Measurements from ENCODE around the gene TIMM22. TPM values are rescaled to one million over a fixed set of nuclear protein-coding genes. Genes with fewer than 3 reads are reported as not detected.

The TIMM22 gene
- total RNA-seq, 6 donors from 2014 or later = 6.3 to 13.5 (median 8.9) TPM

DNA sequence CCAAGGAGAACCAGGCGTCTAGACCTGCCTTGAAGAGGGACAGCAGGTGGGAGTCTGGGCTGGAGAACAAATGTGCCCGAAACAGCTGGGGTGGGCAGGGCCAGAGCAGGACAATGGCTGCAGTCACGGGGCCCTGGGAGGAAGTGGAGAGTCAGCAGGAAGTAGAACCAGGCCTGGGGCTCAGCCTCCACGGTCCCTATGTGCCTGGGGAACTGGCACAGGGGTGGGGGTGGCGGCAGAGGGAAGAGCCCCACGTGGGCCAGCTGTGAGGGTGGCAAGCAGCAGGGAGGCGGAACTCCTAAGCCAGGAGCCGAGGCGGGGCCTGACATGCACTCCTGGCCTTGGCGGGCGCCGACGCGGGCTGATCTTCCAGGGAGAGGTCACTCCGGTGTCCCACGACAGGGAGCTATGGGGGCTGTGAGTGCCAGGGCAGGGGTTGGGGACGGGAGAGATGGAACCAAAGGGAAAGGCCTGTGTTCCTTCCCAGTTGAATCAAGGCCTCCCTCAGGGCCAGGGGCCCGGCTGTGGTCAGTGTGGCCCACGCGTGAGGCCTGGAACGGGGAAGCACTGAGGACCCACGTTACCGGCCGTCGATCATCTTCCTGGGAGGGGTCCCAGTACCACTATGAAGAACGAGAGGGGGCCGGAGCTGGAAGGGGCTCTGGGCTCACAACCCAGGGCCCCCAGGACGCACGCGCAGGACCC, 42.7 kb downstream of the TIMM22 start:
- TF ChIP-seq, protein P1, sequence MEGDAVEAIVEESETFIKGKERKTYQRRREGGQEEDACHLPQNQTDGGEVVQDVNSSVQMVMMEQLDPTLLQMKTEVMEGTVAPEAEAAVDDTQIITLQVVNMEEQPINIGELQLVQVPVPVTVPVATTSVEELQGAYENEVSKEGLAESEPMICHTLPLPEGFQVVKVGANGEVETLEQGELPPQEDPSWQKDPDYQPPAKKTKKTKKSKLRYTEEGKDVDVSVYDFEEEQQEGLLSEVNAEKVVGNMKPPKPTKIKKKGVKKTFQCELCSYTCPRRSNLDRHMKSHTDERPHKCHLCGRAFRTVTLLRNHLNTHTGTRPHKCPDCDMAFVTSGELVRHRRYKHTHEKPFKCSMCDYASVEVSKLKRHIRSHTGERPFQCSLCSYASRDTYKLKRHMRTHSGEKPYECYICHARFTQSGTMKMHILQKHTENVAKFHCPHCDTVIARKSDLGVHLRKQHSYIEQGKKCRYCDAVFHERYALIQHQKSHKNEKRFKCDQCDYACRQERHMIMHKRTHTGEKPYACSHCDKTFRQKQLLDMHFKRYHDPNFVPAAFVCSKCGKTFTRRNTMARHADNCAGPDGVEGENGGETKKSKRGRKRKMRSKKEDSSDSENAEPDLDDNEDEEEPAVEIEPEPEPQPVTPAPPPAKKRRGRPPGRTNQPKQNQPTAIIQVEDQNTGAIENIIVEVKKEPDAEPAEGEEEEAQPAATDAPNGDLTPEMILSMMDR (IDR thresholded peaks at IDR 0.05) = peak in 1 of 6 experiments; percentile 7
- no peak for TF ChIP-seq EP300 (IDR thresholded peaks at IDR 0.05)
- TF ChIP-seq POLR2AphosphoS5 (IDR thresholded peaks at IDR 0.05) = peak in 1 of 2 donors; percentile 73
- DNase-seq (peak; percentile 86 to 89), ATAC-seq (ENCODE audit: low FRiP score in 2 of 2) (peak; percentile 84 to 90)
- 71 to 84% methylated on average over 4 to 26 of the region's 30 CpGs for WGBS, 2 donors
- Histone ChIP-seq H3K4me3 (peak overlapping the region in 2 of 4 donors; percentile 10 to 12), H3K27me3 (no peaks in the 10 kb centered on the region), H3K4me1 (peaks cover 34 to 50% (median 41%) of the 10 kb centered on the region in 4 donors), H3K36me3 (peaks cover 0 to 36% (median 11%) of the 10 kb centered on the region in 4 donors), H3K27ac (peak overlapping the region; percentile 73 to 84 (median 82)), H3K9me3 (no peaks in the 10 kb centered on the region)

DNA sequence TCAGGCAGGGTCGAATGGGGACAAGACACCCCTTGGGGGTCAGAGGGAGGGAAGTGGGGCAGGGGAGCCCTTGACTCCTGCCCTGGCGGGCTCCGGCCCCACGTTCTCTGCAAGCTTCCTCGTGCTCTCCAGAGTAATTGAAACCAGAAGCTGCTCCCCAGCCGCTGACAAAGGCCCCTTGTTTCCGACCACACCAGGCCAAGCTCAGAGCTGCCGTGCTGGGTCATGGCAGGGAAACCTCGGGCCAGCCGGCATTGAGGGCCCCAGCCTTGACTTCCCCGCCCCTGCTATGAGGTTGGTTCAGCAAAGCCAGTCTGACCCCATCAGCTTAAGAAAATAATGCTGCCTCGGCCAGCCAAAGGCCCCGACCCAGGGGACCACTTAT, 43.3 kb downstream of the TIMM22 start:
- ATAC-seq (ENCODE audit: low FRiP score in 2 of 2) = peak in 1 of 2 donors; percentile 33
- no peak for DNase-seq
- 50 to 67% methylated on average over 1 to 11 of the region's 13 CpGs for WGBS, 2 donors
- Histone ChIP-seq H3K4me1 (peaks cover 34 to 52% (median 45%) of the 10 kb centered on the region in 4 donors), H3K27me3 (no peaks in the 10 kb centered on the region), H3K27ac (peak overlapping the region; percentile 73 to 84 (median 82)), H3K4me3 (peak overlapping the region in 2 of 4 donors; percentile 10 to 12), H3K9me3 (no peaks in the 10 kb centered on the region), H3K36me3 (peaks cover 0 to 34% (median 11%) of the 10 kb centered on the region in 4 donors)
- TF ChIP-seq POLR2A (IDR thresholded peaks at IDR 0.05) (no peak), POLR2AphosphoS5 (IDR thresholded peaks at IDR 0.05) (no peak), EP300 (IDR thresholded peaks at IDR 0.05) (no peak)
- TF ChIP-seq, protein P1 (IDR thresholded peaks at IDR 0.05) = no peak

GRCh38 chr17:1041746-1042145, 44.8 kb downstream of the TIMM22 start:
- Histone ChIP-seq H3K27me3 (no peaks in the 10 kb centered on the region), H3K36me3 (peaks cover 0 to 39% (median 11%) of the 10 kb centered on the region in 4 donors), H3K4me3 (no peak overlapping the region), H3K9me3 (no peaks in the 10 kb centered on the region), H3K27ac (peak overlapping the region in 2 of 4 donors; percentile 80 to 86), H3K4me1 (peaks cover 34 to 52% (median 47%) of the 10 kb centered on the region in 4 donors)
- no peak for ATAC-seq (ENCODE audit: low FRiP score in 2 of 2)
- DNase-seq = no peak
- WGBS, 2 donors = 91 to 96% methylated on average over 9 of the region's 9 CpGs
- TF ChIP-seq EP300 (IDR thresholded peaks at IDR 0.05) = no peak
- TF ChIP-seq POLR2A (IDR thresholded peaks at IDR 0.05) = no peak
- TF ChIP-seq, protein P1 (IDR thresholded peaks at IDR 0.05) = no peak
- TF ChIP-seq POLR2AphosphoS5 (IDR thresholded peaks at IDR 0.05) = no peak

DNA sequence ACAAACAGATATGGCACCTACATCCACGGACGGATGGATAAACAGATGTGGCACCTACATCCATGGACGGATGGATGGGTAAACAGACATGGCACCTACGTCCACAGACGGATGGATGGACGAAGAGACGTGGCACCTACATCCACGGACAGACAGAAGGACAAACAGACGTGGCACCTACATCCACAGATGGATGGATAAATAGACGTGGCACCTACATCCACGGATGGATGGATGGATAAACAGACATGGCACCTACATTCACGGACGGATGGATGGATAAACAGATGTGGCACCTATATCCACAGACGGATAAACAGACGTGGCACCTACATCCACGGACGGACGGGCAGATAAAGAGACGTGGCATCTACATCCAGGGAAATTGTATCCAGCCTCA, 45.6 kb downstream of the TIMM22 start:
- TF ChIP-seq POLR2A (IDR thresholded peaks at IDR 0.05) (no peak), EP300 (IDR thresholded peaks at IDR 0.05) (no peak)
- TF ChIP-seq, protein P1 (IDR thresholded peaks at IDR 0.05) = no peak
- Histone ChIP-seq H3K4me3 (no peak overlapping the region), H3K36me3 (peaks cover 0 to 41% (median 15%) of the 10 kb centered on the region in 4 donors), H3K27ac (peak overlapping the region in 2 of 4 donors; percentile 77 to 86), H3K4me1 (peaks cover 34 to 58% (median 52%) of the 10 kb centered on the region in 4 donors), H3K9me3 (no peaks in the 10 kb centered on the region), H3K27me3 (no peaks in the 10 kb centered on the region)
- ATAC-seq (ENCODE audit: low FRiP score in 2 of 2) = no peak
- WGBS, 2 donors = 86 to 93% methylated on average over 19 of the region's 19 CpGs
- DNase-seq = no peak

Data from upper lobe of left lung (tissue), 6 donors.